GM12892 (cell line): Measurements from ENCODE around the gene CBARP.

Source experiments
- POLR2A ChIP-seq: IDR thresholded peaks from 2 replicates; pipeline ENCODE4 v1.6.1; 2011; ENCODE audit warnings: low read depth, low read length, control low read depth
- POLR2AphosphoS5 ChIP-seq: IDR thresholded peaks from 2 replicates; pipeline ENCODE4 v1.6.1; 2011; ENCODE audit warnings: low read depth, low read length, control low read depth

- TF ChIP-seq POLR2A: no peak
- no peak for TF ChIP-seq POLR2AphosphoS5
Measured at GRCh38 chr19:1278074-1278473, 40.3 kb upstream of the CBARP start.
